GM19468 (cell line): Measurements from ENCODE around the gene COL6A3.

Source experiments
- ATAC-seq: cut with Tn5 transposase; IDR thresholded peaks from one replicate; pipeline ENCODE4 v1.9.1; 2021; ENCODE audit warnings: mild to moderate bottlenecking, moderate library complexity, moderate number of reproducible peaks; ENCODE audit not compliant: unreplicated experiment; ENCODE audit errors: extremely low read depth

Gene COL6A3

GRCh38 chr2:237279012-237279768, 134.8 kb downstream of the COL6A3 start:
- no peak for ATAC-seq

GRCh38 chr2:237278568-237278967, 135.4 kb downstream of the COL6A3 start:
- no peak for ATAC-seq

- no peak for ATAC-seq
Observed at GRCh38 chr2:237276716-237277490, 137.1 kb downstream of the COL6A3 start.
